Activated T-cell treated with anti-CD3 and anti-CD28 coated beads, Interleukin-2, amount 50 U/mL, for 48 hours (primary cell): ENCODE data around the gene PALLD.

Experiments
- DNase-seq, 2 experiments: peaks; one replicate each; pipeline ENCODE4 v3.0.0-alpha.2; 2020

Gene PALLD

GRCh38 chr4:168593399-168593798, 96.5 kb downstream of the PALLD start:
- no peak for DNase-seq

DNA sequence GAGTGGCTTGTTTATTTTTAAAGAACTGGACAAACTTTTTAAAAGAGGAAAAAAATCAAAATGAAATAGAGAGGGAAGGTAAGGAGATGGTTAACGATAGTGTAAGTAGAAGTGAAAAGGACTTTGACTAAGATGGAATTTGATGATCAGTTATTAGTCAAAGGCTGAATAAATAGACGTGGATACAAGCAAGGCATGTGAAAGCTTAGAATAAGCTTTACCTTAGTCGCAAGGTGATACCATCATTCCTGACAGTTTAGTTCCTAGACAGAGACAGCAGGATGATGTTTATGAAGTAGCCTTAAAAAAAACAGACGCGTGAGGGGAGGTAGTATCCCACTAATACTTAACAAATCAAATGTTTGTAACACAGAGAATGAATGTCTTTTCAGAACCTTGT, 97.3 kb downstream of the PALLD start:
- DNase-seq, result no peak

DNA sequence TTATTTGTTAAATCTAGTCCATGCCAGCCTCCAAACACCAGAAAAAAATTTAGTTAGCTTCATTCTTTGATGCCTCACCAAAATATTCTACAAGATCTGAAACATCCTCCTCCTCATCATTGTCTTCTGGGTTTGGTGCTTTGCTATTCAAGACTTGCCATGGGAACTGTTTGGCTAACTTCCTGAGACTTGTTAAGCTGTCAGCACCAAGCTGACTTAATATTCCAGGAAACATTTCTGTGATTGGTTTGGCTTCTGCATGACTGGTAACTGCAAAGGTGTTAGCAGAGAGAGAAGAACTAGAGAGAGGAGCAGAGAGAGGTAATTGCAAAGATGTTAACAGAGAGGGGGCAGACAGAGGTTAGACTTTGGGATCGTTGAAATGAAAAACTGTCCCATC, 101.3 kb downstream of the PALLD start:
- no peak for DNase-seq

GRCh38 chr4:168600796-168601583, 104.1 kb downstream of the PALLD start:
- no peak for DNase-seq

DNA sequence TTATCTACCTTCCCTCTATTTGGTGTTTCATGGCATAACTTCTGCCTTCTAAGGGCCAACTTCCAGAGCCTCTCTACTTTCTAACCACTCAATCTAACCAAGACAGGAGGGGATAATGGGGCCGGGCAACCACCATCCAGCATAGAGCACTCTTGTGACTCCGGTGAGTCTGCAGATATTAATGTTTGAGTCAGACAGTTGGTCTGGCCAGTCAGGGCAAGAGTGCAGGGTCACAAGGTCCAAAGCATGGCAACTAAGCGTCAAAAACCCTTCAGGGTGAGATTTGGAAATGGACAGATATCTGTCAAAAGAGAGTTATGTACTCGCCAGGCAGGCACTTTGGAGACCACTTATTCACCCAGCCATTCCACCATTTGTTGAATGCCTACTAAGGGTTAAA, 105.0 kb downstream of the PALLD start:
- no peak for DNase-seq

DNA sequence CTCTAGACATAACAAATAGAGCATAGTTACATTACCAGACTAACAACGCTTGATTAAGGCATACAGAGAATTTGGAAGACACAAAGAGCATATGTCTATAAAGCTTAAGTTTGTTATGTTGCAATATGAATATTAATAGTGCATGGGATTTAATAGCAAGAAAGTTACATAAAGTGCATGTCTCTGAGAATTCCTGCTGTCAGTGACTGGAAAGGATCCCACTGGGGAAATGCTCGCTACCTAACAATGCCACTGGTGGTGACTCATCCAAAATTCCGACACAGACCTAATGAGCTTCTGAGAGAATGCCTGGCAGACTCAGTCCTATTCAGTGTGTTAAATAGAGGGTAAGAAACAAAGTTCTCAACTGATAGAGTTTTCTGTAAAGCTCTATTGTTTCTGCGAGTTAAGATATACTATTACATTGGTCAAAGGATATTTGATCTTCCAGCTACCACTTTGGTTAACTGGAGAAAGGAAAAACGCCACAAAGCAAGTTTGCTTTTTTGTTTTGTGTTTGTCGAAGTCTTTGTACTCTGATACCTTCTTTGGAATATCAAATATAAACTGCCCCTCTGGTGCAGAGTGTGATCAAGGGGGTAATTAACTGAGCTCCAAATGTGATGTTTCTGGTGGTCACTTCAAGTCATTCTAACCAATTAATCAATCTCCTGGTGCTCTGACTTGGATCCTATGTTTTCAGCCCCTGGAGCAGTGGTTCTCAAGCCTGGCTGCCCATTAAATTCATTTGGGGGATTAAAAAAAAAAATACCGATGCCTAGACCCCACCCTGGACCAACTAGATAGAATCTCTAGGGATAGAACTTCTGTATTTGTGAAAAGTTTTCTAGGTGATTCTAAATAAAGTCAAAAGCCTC, 107.9 kb downstream of the PALLD start:
- DNase-seq, result no peak

- no peak for DNase-seq
Measured at GRCh38 chr4:168605411-168605810, 108.6 kb downstream of the PALLD start.

DNA sequence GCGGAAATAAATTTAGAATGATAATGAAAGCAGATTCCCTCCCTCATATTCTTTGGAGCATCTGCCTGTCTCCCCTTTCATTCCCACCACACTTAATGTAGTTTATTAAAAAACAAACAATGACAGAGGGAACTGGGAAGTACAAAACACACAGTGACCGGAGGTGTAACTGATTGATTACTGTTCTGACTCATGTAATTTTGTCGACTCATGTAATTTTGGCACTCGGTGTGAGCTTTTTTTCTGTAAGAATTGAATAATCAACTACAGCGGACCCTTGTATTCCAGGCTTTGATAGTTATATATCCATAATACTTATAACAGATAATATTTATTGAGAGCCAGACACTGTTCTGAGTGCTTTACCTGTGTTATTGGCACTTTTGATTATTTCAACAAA, 110.4 kb downstream of the PALLD start:
- no peak for DNase-seq

DNA sequence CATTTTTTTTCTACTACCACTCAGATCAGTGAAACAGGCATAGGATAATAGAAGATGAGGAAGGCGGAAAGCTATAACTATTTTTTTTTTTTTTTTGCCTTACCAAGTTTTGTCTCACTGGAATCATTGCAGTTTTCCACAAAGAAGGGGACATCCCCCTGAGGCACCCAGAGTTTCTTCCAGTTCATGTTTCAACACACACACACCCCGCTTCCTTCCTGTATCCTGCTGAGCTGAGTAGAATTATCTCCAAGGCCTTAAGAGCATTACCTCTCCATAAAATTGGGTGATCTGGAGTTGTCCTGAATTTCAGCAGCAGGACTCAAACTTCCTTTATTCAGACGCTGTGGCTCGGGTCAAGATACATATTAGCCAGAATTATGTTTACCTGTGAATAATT, 111.9 kb downstream of the PALLD start:
- DNase-seq, result no peak

GRCh38 chr4:168609369-168609768, 112.5 kb downstream of the PALLD start:
- DNase-seq, result no peak

DNA sequence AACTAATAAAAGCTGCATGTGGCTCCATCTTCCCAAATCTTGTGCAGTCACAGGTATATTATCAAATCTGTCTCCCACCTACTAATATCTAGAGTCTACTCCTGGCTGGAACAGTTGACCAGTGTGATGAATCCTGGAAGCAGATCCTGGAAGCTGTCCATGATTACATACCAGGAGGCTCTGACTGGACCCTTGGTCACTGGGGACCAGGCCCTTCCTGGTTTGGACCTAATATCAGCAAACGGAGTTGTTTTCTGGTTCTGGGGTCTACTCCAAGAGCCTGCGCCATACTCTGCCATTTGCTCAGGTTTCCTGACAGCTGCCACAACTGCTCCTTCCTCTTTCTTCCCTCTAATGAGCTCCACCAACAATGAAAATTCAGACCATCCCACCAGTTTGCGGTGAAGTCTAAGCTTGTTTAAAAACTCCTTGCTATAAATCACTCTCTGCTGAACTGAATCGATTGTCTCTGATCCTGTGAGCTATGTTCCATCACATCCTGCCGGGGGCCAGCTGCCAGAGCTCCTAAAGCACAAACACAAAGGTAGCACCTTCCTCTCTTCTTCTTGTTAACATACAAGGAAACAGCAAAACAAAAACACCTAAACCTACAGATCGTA, 114.2 kb downstream of the PALLD start:
- DNase-seq, result no peak

DNA sequence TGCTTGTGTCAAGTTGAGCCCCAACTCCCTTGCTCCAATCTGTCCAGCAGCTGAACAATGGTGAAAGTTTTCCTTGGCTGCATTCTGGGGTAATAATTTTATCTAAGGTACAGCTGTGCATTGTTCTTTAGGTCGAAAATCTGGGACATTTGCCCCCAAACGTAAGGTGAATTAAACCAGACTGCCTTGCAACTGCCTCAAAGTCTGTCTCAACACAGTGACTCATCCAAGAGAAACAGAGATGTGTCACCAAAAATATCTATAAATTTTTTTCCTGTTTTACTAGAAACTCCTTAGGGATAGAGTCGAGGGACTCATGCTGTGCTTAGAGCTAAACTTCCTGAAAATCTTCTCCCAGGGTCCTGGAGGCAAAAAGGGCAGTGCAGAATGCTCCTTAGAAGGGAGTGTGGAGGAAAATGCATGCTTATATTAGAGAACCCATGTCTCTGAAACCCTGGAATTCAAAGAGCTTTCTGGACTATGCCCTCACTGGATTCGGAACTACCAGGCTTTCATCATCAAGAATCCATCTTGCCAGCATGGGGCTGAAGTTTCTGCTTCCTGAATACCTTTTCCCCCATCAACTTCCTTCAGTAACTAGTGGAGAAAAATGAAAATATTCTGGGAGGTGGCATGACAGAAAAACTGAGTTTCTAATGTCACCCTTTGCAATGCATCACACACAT, 115.7 kb downstream of the PALLD start:
- DNase-seq, result no peak

- DNase-seq, result no peak
Measured at GRCh38 chr4:168613869-168614268, 117.0 kb downstream of the PALLD start.

GRCh38 chr4:168614281-168615057, 117.6 kb downstream of the PALLD start:
- DNase-seq, result no peak

DNA sequence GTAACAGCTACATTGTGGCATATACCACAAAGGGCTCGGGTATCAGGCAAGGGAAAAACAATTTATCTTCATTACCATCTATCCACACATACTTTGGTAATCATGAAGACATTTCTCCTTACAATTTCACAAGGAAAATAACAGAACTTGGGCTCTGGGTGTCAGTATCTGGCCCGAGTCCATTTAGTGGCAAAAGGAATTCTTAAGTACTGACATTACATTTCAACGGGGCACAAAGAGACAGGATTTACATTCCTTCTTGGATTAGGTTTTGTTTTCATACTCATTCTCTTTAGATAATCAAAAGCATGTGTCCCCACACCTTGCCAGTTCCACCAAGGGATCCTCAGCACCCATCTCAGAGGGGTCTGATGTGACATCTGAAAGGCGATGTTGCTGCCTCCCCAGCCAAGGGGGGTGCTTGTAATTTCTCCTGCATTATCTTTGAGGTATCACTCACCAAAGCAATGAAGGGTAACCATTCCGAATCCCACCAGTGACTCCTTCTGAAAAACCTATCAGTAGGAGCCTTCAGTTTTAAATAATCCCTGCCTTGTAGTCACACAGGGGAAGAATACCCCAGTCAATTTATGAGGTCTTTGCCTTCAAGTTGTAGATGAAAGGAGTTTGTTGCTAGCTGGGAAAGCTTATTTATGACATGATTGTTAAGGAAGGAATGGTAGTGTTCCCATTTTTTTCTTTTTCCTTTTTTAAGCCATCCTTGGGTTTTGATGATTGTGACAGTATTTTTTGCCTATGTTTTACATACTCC, 118.6 kb downstream of the PALLD start:
- DNase-seq, result no peak

GRCh38 chr4:168618577-168619265, 121.9 kb downstream of the PALLD start:
- DNase-seq, result no peak

DNA sequence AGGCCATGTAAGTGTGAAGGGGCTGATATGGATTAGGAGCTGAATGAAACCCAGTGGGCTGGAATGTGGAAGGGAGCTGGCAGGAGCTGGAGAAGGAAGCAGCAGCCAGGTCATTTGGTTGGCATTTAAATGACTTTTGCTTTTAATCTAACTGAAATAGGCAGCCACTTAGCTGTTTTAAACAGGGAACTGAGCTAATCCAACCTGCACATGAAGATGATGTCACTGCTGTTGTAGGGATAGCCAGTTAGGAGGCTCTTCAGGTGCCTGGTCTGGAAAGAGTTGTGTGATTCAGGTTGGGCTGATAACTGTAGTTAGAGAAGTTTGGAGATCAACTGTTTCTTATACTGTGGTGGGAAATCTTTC, 122.4 kb downstream of the PALLD start:
- no peak for DNase-seq

DNA sequence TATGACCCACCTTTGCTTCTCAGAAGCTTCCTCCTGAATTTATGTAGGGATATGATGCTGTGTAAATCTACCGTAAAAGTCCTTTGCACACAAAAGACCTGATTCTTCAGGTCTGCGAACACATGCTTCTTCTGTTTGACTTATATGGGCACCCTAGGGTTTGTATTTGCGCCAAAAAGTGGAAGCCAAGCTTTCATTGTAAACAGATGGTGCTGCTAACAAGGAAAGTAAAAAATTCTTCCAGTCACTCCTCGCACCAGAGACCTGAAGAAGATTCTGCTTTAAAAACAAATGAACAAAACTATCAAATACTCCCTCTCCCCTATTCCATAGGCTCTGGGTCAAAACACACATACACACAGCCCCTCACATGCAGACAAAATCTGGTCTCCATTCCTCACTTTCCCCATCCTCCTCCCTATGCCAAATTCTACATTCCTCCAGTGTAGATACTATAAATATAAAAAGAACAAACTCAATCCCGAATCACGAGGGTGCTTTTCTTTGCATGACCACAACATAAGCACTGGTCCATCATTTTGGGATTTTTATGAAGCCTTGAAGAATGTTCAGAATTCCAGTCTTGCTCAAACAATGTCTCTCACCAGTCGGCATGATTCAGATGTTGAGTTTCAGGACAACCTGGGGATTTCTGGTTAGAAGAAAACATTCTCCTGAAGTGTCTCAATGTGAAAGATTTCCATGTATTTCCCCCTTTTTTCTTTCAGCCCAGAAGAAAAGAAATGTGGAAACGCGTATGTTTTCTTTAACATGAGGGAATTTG, 125.1 kb downstream of the PALLD start:
- no peak for DNase-seq

- DNase-seq, result no peak
Measured at GRCh38 chr4:168622600-168622999, 125.7 kb downstream of the PALLD start.

DNA sequence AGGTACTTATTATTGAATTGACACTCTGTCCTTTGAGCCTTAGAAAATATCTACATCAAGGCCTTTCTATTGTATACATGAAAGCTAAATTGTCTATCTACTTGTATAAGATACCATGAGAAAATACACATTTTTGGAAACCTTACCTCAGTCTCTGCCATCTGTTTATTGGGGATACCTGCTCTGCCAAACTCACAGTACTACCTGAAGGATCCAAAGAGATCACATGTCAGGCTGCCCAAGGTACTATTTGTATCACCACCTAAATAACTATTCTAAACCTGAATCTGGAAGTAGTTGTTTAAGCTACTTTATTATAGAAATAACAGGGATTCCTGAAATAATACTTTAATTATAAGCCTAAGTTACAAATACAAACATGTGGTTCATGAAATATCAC, 126.2 kb downstream of the PALLD start:
- DNase-seq, result no peak
